ENCODE measurements around the gene ABAT. TPM values are rescaled to one million over a fixed set of nuclear protein-coding genes. Genes with fewer than 3 reads are reported as not detected.

Gene ABAT
- total RNA-seq, 1 experiment from 2014 or later: 7.3 TPM

DNA sequence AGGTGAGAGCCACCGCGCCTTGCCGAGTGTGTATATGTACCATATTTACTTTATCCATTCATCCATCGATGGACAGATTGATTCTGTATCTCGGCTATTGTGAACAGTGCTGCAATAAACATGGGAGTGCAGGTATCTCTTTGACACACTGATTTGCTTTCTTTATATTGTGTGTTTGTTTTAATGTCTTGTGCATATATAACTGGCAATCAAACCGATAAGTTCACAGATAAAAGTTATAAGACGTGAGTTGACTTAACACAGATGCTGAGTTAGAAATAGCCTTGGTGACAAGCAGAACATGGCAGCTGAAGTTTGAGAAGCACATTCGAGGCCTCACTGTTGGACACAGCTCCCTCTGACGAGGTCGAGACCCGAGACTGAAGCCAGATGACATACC, 99.8 kb downstream of the ABAT start:
- no peaks in the 10 kb centered on the region for H3K27me3 ChIP-seq (ENCODE audit: insufficient read depth, low read length)
- H2AFZ ChIP-seq (ENCODE audit: low read length): no peak overlapping the region
- no peak overlapping the region for H2AK5ac ChIP-seq (ENCODE audit: insufficient read length, low read length)
- H2BK12ac ChIP-seq (ENCODE audit: insufficient read length, low read depth, low read length): no peak overlapping the region
- no peak for TF ChIP-seq CTCF (conservative IDR thresholded peaks at IDR 0.05)
- H3K4me1 Mint-ChIP-seq: peaks cover 0 to 5% of the 10 kb centered on the region in 2 experiments; a peak in 1 of 4 replicates
- H2BK5ac ChIP-seq (ENCODE audit: insufficient read length, low read length): no peak overlapping the region
- no peaks in the 10 kb centered on the region for H3K4me1 ChIP-seq (ENCODE audit: insufficient read depth, low read length)
- no peaks in the 10 kb centered on the region for H4K20me1 ChIP-seq (ENCODE audit: control insufficient read depth, insufficient read depth, insufficient read length)
- DNase-seq: no peak
- H3K4me3 Mint-ChIP-seq: no peak overlapping the region
- H2BK15ac ChIP-seq (ENCODE audit: low read depth, low read length): no peak overlapping the region
- no peak overlapping the region for H3K18ac ChIP-seq (ENCODE audit: insufficient read length, low read depth, low read length)
- no peaks in the 10 kb centered on the region for H3K9me3 Mint-ChIP-seq
- H3K27ac Mint-ChIP-seq: peak overlapping the region in 1 of 3 experiments; percentile 83; a peak in 1 of 7 replicates
- no peaks in the 10 kb centered on the region for H3K23me2 ChIP-seq (ENCODE audit: insufficient read length, low read depth, low read length, poor library complexity, severe bottlenecking)
- no peak overlapping the region for H3K27ac ChIP-seq (ENCODE audit: insufficient read length, low read depth, low read length)
- no peak overlapping the region for H2BK20ac ChIP-seq (ENCODE audit: low read depth, low read length, poor library complexity, severe bottlenecking)
- no peak overlapping the region for H3K23ac ChIP-seq (ENCODE audit: insufficient read length, low read depth, low read length)
- H4K91ac ChIP-seq (ENCODE audit: insufficient read length, low read depth, low read length): no peak overlapping the region
- WGBS (ENCODE audit: extremely low coverage, insufficient read length, low lambda C conversion rate): no CpG with 5 or more reads among the region's 11 CpGs
- no peaks in the 10 kb centered on the region for H3K9me3 ChIP-seq (ENCODE audit: control insufficient read depth, low read depth, low read length)
- no peak overlapping the region for H3K4me2 ChIP-seq (ENCODE audit: insufficient read depth, insufficient read length, low read length)
- H3K27me3 Mint-ChIP-seq (ENCODE audit: low read depth): no peaks in the 10 kb centered on the region; the same call in 1 of the 2 replicates
- H4K5ac ChIP-seq (ENCODE audit: insufficient read length, low read depth, low read length): no peak overlapping the region
- H3K14ac ChIP-seq (ENCODE audit: insufficient read depth, low read length): no peak overlapping the region
- no peak overlapping the region for H3T11ph ChIP-seq (ENCODE audit: low read length)
- no peak overlapping the region for H3K4ac ChIP-seq (ENCODE audit: low read depth, low read length)
- no peaks in the 10 kb centered on the region for H3K79me2 ChIP-seq (ENCODE audit: insufficient read depth, low read length)
- no peak overlapping the region for H2BK120ac ChIP-seq (ENCODE audit: low read depth, low read length, poor library complexity, severe bottlenecking)
- peaks cover 4 to 5% (median 4%) of the 10 kb centered on the region in 3 experiments for H3K36me3 Mint-ChIP-seq (ENCODE audit: insufficient read depth in 1 of 3, low read depth in 3 of 3)
- no peaks in the 10 kb centered on the region for H3K79me1 ChIP-seq (ENCODE audit: insufficient read depth, low read depth, low read length, poor library complexity, severe bottlenecking)
- no peak overlapping the region for H4K8ac ChIP-seq (replicated peaks; ENCODE audit: insufficient read length, low read depth, low read length)
- H3K9ac ChIP-seq (ENCODE audit: extremely low read depth, insufficient read length, low read length): no peak overlapping the region
- H3K56ac ChIP-seq (ENCODE audit: insufficient read length, low read depth, low read length): no peak overlapping the region
